Measurements from ENCODE around the gene AMH. TPM values are rescaled to one million over a fixed set of nuclear protein-coding genes. Genes with fewer than 3 reads are reported as not detected.

AMH gene
- total RNA-seq, 3 donors from 2014 or later (not counting 1 experiment from before 2014, with no cell fraction given) = 0.55 to 2.1 (median 0.88) TPM

DNA sequence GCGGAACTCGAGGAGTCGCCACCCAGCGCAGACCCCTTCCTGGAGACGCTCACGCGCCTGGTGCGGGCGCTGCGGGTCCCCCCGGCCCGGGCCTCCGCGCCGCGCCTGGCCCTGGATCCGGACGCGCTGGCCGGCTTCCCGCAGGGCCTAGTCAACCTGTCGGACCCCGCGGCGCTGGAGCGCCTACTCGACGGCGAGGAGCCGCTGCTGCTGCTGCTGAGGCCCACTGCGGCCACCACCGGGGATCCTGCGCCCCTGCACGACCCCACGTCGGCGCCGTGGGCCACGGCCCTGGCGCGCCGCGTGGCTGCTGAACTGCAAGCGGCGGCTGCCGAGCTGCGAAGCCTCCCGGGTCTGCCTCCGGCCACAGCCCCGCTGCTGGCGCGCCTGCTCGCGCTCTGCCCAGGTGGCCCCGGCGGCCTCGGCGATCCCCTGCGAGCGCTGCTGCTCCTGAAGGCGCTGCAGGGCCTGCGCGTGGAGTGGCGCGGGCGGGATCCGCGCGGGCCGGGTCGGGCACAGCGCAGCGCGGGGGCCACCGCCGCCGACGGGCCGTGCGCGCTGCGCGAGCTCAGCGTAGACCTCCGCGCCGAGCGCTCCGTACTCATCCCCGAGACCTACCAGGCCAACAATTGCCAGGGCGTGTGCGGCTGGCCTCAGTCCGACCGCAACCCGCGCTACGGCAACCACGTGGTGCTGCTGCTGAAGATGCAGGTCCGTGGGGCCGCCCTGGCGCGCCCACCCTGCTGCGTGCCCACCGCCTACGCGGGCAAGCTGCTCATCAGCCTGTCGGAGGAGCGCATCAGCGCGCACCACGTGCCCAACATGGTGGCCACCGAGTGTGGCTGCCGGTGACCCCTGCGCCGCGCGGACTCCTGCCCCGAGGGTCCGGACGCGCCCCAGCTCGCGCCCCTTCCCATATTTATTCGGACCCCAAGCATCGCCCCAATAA is 2.3 kb downstream of the AMH start:
- TF ChIP-seq, protein P1, sequence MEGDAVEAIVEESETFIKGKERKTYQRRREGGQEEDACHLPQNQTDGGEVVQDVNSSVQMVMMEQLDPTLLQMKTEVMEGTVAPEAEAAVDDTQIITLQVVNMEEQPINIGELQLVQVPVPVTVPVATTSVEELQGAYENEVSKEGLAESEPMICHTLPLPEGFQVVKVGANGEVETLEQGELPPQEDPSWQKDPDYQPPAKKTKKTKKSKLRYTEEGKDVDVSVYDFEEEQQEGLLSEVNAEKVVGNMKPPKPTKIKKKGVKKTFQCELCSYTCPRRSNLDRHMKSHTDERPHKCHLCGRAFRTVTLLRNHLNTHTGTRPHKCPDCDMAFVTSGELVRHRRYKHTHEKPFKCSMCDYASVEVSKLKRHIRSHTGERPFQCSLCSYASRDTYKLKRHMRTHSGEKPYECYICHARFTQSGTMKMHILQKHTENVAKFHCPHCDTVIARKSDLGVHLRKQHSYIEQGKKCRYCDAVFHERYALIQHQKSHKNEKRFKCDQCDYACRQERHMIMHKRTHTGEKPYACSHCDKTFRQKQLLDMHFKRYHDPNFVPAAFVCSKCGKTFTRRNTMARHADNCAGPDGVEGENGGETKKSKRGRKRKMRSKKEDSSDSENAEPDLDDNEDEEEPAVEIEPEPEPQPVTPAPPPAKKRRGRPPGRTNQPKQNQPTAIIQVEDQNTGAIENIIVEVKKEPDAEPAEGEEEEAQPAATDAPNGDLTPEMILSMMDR (IDR thresholded peaks at IDR 0.05) = no peak
- ATAC-seq (peak in 2 of 3 donors; percentile 23 to 27), DNase-seq (peak in 1 of 2 donors; percentile 54)
- Mint-ChIP-seq H3K27ac (no peak overlapping the region), H3K4me1 (peaks cover 0 to 17% of the 10 kb centered on the region in 2 donors), H3K4me3 (peak overlapping the region; percentile 69), H3K9me3 (no peaks in the 10 kb centered on the region), H3K36me3 (no peaks in the 10 kb centered on the region), H3K27me3 (ENCODE audit: low read depth in 2 of 2) (peaks cover 0 to 18% of the 10 kb centered on the region in 2 donors)
- H3K4me1 ChIP-seq (ENCODE audit: control insufficient read depth, insufficient read depth, low read length) = peaks cover 35% of the 10 kb centered on the region
- H3K4me3 ChIP-seq (ENCODE audit: low read length) = no peak overlapping the region
- H3K36me3 ChIP-seq (ENCODE audit: control insufficient read depth, insufficient read depth, low read length) = peaks cover 15% of the 10 kb centered on the region
- 6% methylated on average over 125 of the region's 125 CpGs for WGBS (ENCODE audit: insufficient coverage)
- intact Hi-C loops (cut with micrococcal nuclease) = no loop called here
- H3K9me3 ChIP-seq (ENCODE audit: control insufficient read depth, insufficient read depth, low read length) = no peaks in the 10 kb centered on the region
- H3K27ac ChIP-seq (ENCODE audit: low read length) = no peak overlapping the region
- peaks cover 31% of the 10 kb centered on the region for H3K27me3 ChIP-seq (ENCODE audit: control insufficient read depth, insufficient read depth, low read length)

DNA sequence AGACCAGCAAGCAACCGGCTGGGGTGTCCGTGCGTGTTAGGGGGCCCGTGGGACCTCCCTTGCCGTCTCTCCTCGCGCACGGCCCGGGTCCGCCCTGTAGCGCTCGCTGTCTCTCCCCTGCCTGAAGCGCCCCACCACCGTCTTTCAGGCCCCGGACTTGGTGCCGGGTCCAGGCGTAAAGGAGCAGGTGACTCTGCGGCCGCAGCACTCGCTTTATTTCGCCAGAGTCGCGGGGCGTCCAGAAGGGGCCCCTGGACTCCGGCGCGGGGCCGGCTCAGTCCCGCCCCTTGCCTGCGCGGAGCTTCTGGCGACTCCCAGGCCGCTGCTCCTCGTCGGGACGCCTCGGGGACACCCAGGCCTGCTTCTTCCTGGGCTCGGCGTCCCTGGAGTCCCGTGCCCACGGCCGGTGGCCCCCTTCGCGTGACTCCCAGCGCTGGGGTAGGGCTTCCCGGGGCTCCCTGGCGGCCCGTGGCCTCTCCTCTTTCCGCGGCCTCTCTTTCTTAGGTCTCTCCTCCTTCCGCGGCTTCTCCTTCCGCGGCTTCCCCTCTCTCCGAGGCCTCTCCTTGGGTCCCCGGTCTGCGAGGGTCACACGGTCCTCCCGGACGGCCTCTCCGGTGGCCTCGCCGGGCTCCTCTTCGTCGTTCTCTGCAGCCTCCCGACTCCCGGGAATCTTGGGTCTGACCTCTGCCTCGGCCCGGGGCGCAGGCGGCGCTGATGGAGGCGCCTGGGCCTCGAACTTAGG is 3.1 kb downstream of the AMH start:
- ATAC-seq (no peak), DNase-seq (peak in 1 of 2 donors; percentile 32)
- Mint-ChIP-seq H3K36me3 (no peaks in the 10 kb centered on the region), H3K4me1 (peaks cover 0 to 17% of the 10 kb centered on the region in 2 donors), H3K9me3 (no peaks in the 10 kb centered on the region), H3K27me3 (ENCODE audit: low read depth in 2 of 2) (peaks cover 0 to 18% of the 10 kb centered on the region in 2 donors), H3K27ac (no peak overlapping the region), H3K4me3 (peak overlapping the region; percentile 74)
- TF ChIP-seq, protein P1 (IDR thresholded peaks at IDR 0.05) = no peak
- Histone ChIP-seq H3K27ac (ENCODE audit: low read length) (no peak overlapping the region), H3K27me3 (ENCODE audit: control insufficient read depth, insufficient read depth, low read length) (peaks cover 31% of the 10 kb centered on the region), H3K4me3 (ENCODE audit: low read length) (peak overlapping the region; percentile 26), H3K4me1 (ENCODE audit: control insufficient read depth, insufficient read depth, low read length) (peaks cover 39% of the 10 kb centered on the region), H3K36me3 (ENCODE audit: control insufficient read depth, insufficient read depth, low read length) (peaks cover 7% of the 10 kb centered on the region), H3K9me3 (ENCODE audit: control insufficient read depth, insufficient read depth, low read length) (no peaks in the 10 kb centered on the region)
- 6% methylated on average over 74 of the region's 74 CpGs for WGBS (ENCODE audit: insufficient coverage)
- intact Hi-C loops (cut with micrococcal nuclease) = no loop called here

DNA sequence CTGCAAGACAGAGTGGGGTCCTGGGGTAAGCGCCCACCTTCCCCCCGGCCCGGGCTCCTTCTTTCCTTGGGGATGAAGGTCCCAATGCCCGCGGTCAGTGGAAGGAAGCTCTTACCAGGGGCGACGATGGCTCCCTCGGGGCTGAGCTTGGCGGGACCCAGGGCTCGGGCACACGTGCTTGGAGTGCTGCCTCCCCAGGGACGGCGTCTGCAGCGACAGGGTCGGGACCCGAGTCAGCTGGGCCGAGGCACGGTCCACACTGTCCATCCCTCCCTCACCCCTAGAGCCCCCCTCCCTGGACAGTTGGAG is 3.6 kb downstream of the AMH start:
- 5% methylated on average over 18 of the region's 18 CpGs for WGBS (ENCODE audit: insufficient coverage)
- peaks cover 5% of the 10 kb centered on the region for H3K36me3 ChIP-seq (ENCODE audit: control insufficient read depth, insufficient read depth, low read length)
- H3K27me3 ChIP-seq (ENCODE audit: control insufficient read depth, insufficient read depth, low read length) = peaks cover 31% of the 10 kb centered on the region
- H3K4me1 Mint-ChIP-seq = peaks cover 0 to 17% of the 10 kb centered on the region in 2 donors
- DNase-seq (peak in 1 of 2 donors; percentile 31), ATAC-seq (peak in 1 of 3 donors; percentile 7)
- peaks cover 44% of the 10 kb centered on the region for H3K4me1 ChIP-seq (ENCODE audit: control insufficient read depth, insufficient read depth, low read length)
- no peaks in the 10 kb centered on the region for H3K9me3 ChIP-seq (ENCODE audit: control insufficient read depth, insufficient read depth, low read length)
- peak overlapping the region; percentile 26 for H3K4me3 ChIP-seq (ENCODE audit: low read length)
- no peak overlapping the region for H3K27ac ChIP-seq (ENCODE audit: low read length)
- peaks cover 0 to 18% of the 10 kb centered on the region in 2 donors for H3K27me3 Mint-ChIP-seq (ENCODE audit: low read depth in 2 of 2)
- intact Hi-C loops (cut with micrococcal nuclease) = no loop called here
- H3K36me3 Mint-ChIP-seq = no peaks in the 10 kb centered on the region
- H3K27ac Mint-ChIP-seq = no peak overlapping the region
- no peaks in the 10 kb centered on the region for H3K9me3 Mint-ChIP-seq
- TF ChIP-seq, protein P1 (IDR thresholded peaks at IDR 0.05) = peak; percentile 3
- H3K4me3 Mint-ChIP-seq = peak overlapping the region; percentile 75

All from natural killer cell (primary cell).